OCI-LY3 (cell line): ENCODE results near the gene FANCC.

Source experiments
- H2AFZ ChIP-seq: fragments of 200-600, 300-600 bp; shearing (Covaris generic); 2 replicates; pipeline ENCODE4 v1.6.0; 2014; ENCODE audit warnings: antibody characterized with exemption, low read depth, low read length
- H3K27ac ChIP-seq: fragments of 200-600, 300-600 bp; sonication (generic); 2 replicates; pipeline ENCODE4 v1.5.1; 2014; ENCODE audit warnings: mild to moderate bottlenecking, low read length, moderate library complexity, mixed read lengths
- H3K27me3 ChIP-seq: fragments of 200-600, 300-600 bp; sonication (generic); 2 replicates; pipeline ENCODE4 v1.6.1; 2014; ENCODE audit warnings: low read depth, low read length, mixed read lengths
- H3K36me3 ChIP-seq: fragments of 200-600, 300-600 bp; sonication (generic); replicated peaks from 2 replicates; pipeline ENCODE3; 2014; ENCODE audit warnings: low read depth, low read length, mixed read lengths
- H3K4me1 ChIP-seq: fragments of 300-600, 200-600 bp; sonication (generic); 2 replicates; pipeline ENCODE4 v1.6.1; 2014; ENCODE audit warnings: low read length, mixed read lengths
- H3K4me2 ChIP-seq: fragments of 200-600, 300-600 bp; sonication (generic); 2 replicates; pipeline ENCODE4 v1.6.1; 2014; ENCODE audit warnings: low read length, mixed read lengths
- H3K4me3 ChIP-seq: fragments of 300-600, 200-600 bp; sonication (generic); 2 replicates; pipeline ENCODE4 v1.5.1; 2014; ENCODE audit warnings: antibody characterized with exemption, mild to moderate bottlenecking, low read length, moderate library complexity
- H3K79me2 ChIP-seq: fragments of 300-600, 200-600 bp; shearing (Covaris generic); 2 replicates; pipeline ENCODE4 v1.6.1; 2014; ENCODE audit warnings: mild to moderate bottlenecking, low read length, mixed read lengths
- H3K9ac ChIP-seq: fragments of 300-600, 200-600 bp; shearing (Covaris generic); 2 replicates; pipeline ENCODE4 v1.6.0; 2014; ENCODE audit warnings: mild to moderate bottlenecking, low read length, moderate library complexity
- H3K9me3 ChIP-seq: fragments of 200-600, 300-600 bp; shearing (Covaris generic); 2 replicates; pipeline ENCODE4 v1.6.1; 2014; ENCODE audit warnings: low read length, mixed read lengths; ENCODE audit not compliant: insufficient read depth
- H4K20me1 ChIP-seq: fragments of 200-600, 300-600 bp; sonication (generic); 2 replicates; pipeline ENCODE4 v1.6.1; 2016; ENCODE audit warnings: low read length, mixed read lengths; ENCODE audit not compliant: insufficient read depth
- EZH2phosphoT487 ChIP-seq: fragments of 200-600 bp; shearing (Covaris generic); IDR thresholded peaks from 2 replicates; pipeline ENCODE4 v1.6.1; 2018; ENCODE audit warnings: antibody characterized with exemption, mixed run types, low read depth
- TF ChIP-seq, protein P1 (sequence below): fragments of 200-600, 300-600 bp; sonication (generic); IDR thresholded peaks from 2 replicates; pipeline ENCODE4 v1.5.1; 2014; ENCODE audit warnings: antibody characterized with exemption, low read length, low read depth

Gene FANCC

DNA sequence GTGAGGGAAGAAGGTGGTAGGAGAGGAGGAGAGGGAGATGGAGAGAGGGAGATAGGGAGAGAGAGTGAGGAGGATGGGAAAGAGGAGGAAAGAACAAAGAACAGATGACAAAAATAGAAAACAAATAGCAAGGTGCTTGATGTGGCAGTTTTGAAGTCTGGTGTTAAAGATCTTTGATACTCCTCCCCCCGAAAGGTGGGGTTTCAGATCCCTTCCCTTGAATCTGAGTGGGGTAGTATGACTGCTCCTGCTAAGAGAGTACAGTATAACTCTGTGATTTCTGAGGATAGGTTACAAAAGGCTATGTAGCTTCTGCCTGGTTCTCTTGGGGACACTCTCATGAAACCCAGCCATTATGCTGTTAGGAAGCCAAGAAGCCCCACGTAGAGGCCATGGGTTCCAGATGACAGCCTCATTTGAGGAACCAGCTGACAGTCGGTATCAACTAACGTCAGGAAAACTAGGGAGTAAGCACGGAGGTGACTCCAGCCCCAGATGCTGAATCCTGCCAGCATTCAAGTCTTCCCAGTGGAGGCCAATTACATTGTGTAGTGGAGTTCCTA, 102.1 kb downstream of the FANCC start:
- Histone ChIP-seq H4K20me1 (no peaks in the 10 kb centered on the region), H3K27me3 (no peaks in the 10 kb centered on the region)

GRCh38 chr9:95213117-95213516, 104.4 kb downstream of the FANCC start:
- no peak overlapping the region for H3K4me3 ChIP-seq
- H3K27ac ChIP-seq, result no peak overlapping the region
- no peaks in the 10 kb centered on the region for H3K79me2 ChIP-seq
- H3K4me2 ChIP-seq, result no peak overlapping the region
- no peaks in the 10 kb centered on the region for H4K20me1 ChIP-seq
- no peaks in the 10 kb centered on the region for H3K9me3 ChIP-seq
- peaks cover 44% of the 10 kb centered on the region for H3K4me1 ChIP-seq
- no peaks in the 10 kb centered on the region for H3K27me3 ChIP-seq
- TF ChIP-seq, protein P1, sequence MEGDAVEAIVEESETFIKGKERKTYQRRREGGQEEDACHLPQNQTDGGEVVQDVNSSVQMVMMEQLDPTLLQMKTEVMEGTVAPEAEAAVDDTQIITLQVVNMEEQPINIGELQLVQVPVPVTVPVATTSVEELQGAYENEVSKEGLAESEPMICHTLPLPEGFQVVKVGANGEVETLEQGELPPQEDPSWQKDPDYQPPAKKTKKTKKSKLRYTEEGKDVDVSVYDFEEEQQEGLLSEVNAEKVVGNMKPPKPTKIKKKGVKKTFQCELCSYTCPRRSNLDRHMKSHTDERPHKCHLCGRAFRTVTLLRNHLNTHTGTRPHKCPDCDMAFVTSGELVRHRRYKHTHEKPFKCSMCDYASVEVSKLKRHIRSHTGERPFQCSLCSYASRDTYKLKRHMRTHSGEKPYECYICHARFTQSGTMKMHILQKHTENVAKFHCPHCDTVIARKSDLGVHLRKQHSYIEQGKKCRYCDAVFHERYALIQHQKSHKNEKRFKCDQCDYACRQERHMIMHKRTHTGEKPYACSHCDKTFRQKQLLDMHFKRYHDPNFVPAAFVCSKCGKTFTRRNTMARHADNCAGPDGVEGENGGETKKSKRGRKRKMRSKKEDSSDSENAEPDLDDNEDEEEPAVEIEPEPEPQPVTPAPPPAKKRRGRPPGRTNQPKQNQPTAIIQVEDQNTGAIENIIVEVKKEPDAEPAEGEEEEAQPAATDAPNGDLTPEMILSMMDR, result no peak
- no peak for TF ChIP-seq EZH2phosphoT487
- no peak overlapping the region for H2AFZ ChIP-seq
- H3K36me3 ChIP-seq, result no peaks in the 10 kb centered on the region
- no peak overlapping the region for H3K9ac ChIP-seq

More for the DNA sequence above, 102.1 kb downstream of the FANCC start:
- H3K4me1 ChIP-seq, result peaks cover 55% of the 10 kb centered on the region
- H3K4me3 ChIP-seq, result peak overlapping the region; percentile 52
- H3K9ac ChIP-seq, result 0 out of 2 replicates have a peak overlapping the region, but pooled peaks have one; percentile 8
- TF ChIP-seq, protein P1, result no peak
- TF ChIP-seq EZH2phosphoT487, result no peak
- H3K79me2 ChIP-seq, result no peaks in the 10 kb centered on the region
- H3K4me2 ChIP-seq, result peak overlapping the region; percentile 72
- H3K27ac ChIP-seq, result no peak overlapping the region
- H3K36me3 ChIP-seq, result no peaks in the 10 kb centered on the region
- no peak overlapping the region for H2AFZ ChIP-seq
- no peaks in the 10 kb centered on the region for H3K9me3 ChIP-seq

DNA sequence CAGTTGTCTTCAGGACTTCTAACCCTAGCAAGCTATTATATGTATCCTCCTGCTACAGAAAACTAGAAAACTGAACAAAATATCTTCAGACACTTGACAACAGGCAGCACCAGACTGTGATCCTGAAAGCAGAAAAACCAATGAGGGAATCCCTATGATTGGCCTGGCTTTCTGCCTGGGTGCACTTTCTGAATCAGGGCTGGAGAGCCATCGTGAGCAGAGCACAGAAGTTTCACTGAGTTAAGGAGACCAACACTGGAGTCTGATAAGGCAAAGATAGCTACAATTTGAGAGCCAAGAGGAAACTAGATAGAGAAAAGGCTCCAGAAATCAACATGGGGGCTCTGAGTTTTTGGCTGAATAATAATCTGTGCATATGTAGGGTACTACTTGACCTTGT, 106.5 kb downstream of the FANCC start:
- H3K4me2 ChIP-seq, result no peak overlapping the region
- TF ChIP-seq, protein P1, result no peak
- no peak overlapping the region for H3K27ac ChIP-seq
- no peaks in the 10 kb centered on the region for H3K9me3 ChIP-seq
- no peaks in the 10 kb centered on the region for H3K79me2 ChIP-seq
- no peaks in the 10 kb centered on the region for H3K27me3 ChIP-seq
- H3K9ac ChIP-seq, result no peak overlapping the region
- H3K4me1 ChIP-seq, result peaks cover 23% of the 10 kb centered on the region
- H3K4me3 ChIP-seq, result no peak overlapping the region
- H4K20me1 ChIP-seq, result no peaks in the 10 kb centered on the region
- no peaks in the 10 kb centered on the region for H3K36me3 ChIP-seq
- H2AFZ ChIP-seq, result no peak overlapping the region

DNA sequence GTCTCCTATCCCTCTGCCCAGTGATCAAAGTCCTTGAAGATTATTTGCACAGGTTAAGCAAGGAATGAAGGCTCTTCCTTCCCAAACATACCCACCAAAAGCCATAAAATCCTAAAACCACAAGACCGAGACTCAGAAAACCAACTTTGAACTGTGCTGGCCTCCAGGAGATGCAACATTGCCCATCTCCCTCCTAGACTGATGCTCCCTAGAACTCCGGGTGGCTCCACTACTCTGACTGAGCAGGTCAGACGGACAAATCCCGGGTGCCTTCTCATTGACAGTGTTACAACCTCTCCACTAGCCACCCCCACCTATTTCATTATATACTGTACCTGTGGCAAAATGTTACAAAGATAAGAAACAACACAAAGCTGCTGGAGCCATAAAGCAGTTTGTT, 110.1 kb downstream of the FANCC start:
- Histone ChIP-seq H3K36me3 (no peaks in the 10 kb centered on the region), H3K9ac (no peak overlapping the region), H3K4me3 (no peak overlapping the region), H3K27me3 (no peaks in the 10 kb centered on the region), H3K9me3 (no peaks in the 10 kb centered on the region), H3K4me2 (no peak overlapping the region), H4K20me1 (no peaks in the 10 kb centered on the region), H2AFZ (no peak overlapping the region), H3K79me2 (no peaks in the 10 kb centered on the region), H3K4me1 (peaks cover 18% of the 10 kb centered on the region), H3K27ac (no peak overlapping the region)
- TF ChIP-seq, protein P1, result no peak
- no peak for TF ChIP-seq EZH2phosphoT487
